ENCODE results near the gene PANX1.

- TF ChIP-seq POLR2A (IDR thresholded peaks at IDR 0.05; ENCODE audit: low read depth, low read length) (no peak), TAF1 (IDR thresholded peaks at IDR 0.05; ENCODE audit: borderline replicate concordance, low read depth, low read length) (no peak), POLR2AphosphoS5 (IDR thresholded peaks at IDR 0.05; ENCODE audit: low read depth, low read length) (no peak)
These were observed 57.9 kb downstream of the PANX1 start for GRCh38 chr11:94186342-94187203.
